ENCODE data around the gene CD72.

DNA sequence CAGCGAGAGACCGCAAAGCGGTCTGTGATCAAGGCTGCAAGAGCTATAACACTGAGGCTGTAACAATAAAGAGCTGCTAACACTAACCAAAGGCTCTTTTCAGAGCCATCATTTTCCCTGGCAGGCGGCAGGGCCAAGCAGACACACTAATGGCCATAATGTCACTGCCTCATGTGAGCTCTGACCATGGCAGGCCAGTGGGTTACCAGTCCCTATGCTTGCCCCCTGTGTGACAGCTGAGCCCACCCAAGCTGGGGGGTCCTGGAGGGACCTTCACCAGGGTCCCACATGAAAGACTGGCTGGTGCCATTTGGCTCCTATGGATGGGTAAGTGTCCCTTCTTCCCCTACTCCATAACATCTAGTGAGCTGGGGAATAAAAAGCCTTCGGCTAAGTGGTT, 42.7 kb downstream of the CD72 start:
- TF ChIP-seq GATA2 (IDR thresholded peaks at IDR 0.05; ENCODE audit: low read depth, low read length) (no peak), GATA3 (IDR thresholded peaks at IDR 0.05; ENCODE audit: low read depth, low read length) (no peak)
